Measurements from ENCODE around the gene FNDC3B.

DNA sequence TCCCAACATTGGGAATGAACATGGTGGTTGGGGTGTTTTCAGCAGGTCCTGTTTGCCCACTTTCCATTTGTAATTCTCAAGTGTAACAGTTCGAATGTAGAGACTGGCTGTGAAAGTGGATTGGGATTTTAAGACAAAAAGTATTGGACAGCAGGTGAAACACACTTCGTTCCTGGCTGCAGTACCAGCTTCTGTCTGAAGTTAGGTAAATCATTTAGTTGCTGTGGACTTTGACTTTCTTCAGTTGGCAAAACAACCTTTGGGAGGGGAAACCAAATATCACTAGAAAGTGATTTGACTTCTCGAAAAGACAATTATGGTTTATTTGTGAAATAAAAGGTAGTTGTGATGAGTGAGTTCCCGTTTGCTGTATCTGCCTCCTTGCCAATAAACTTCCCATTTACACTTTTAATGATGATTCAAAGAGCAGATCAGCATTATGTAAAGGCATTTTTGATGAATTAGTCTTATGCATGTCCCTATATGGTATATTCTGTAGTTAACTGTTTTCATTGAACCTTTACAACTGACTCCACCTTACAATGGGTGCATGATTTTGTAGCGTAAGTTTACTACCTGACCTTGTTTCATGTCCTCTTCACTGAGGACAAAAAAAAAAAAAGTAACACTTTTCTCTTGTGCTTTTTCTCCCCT, 34.0 kb downstream of the FNDC3B start:
- TF ChIP-seq, protein P1, sequence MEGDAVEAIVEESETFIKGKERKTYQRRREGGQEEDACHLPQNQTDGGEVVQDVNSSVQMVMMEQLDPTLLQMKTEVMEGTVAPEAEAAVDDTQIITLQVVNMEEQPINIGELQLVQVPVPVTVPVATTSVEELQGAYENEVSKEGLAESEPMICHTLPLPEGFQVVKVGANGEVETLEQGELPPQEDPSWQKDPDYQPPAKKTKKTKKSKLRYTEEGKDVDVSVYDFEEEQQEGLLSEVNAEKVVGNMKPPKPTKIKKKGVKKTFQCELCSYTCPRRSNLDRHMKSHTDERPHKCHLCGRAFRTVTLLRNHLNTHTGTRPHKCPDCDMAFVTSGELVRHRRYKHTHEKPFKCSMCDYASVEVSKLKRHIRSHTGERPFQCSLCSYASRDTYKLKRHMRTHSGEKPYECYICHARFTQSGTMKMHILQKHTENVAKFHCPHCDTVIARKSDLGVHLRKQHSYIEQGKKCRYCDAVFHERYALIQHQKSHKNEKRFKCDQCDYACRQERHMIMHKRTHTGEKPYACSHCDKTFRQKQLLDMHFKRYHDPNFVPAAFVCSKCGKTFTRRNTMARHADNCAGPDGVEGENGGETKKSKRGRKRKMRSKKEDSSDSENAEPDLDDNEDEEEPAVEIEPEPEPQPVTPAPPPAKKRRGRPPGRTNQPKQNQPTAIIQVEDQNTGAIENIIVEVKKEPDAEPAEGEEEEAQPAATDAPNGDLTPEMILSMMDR (IDR thresholded peaks at IDR 0.05; ENCODE audit: insufficient read depth, low read length, poor library complexity, severe bottlenecking), result no peak
- TF ChIP-seq EZH2phosphoT487 (conservative IDR thresholded peaks at IDR 0.05; ENCODE audit: low read length), result no peak

Measured in SU-DHL-6 (cell line).